Measurements from ENCODE around the gene SPOCK2. TPM values are rescaled to one million over a fixed set of nuclear protein-coding genes. Genes with fewer than 3 reads are reported as not detected.
A peak's percentile ranks its signal among the peaks of the same experiment; 100 is the strongest.

SPOCK2 gene
- total RNA-seq, 1 experiment from 2014 or later, result 0.32 TPM

GRCh38 chr10:72009051-72009424 lies 79.3 kb downstream of the SPOCK2 start:
- intact Hi-C loops (cut with micrococcal nuclease; ENCODE audit: unreplicated experiment), result no loop called here
- POLR2A ChIA-PET (ENCODE audit: low non-redundant PET), result no interaction called here

More at GRCh38 chr10:72009051-72009424, 79.3 kb downstream of the SPOCK2 start:
- H3K27me3 ChIP-seq (replicated peaks; ENCODE audit: insufficient read depth, low read depth, low read length, poor library complexity), result no peaks in the 10 kb centered on the region
- TF ChIP-seq CTCF (conservative IDR thresholded peaks at IDR 0.05; ENCODE audit: low read depth, low read length) (no peak), EZH2 (IDR thresholded peaks at IDR 0.05; ENCODE audit: borderline replicate concordance, low read depth, low read length, poor library complexity, severe bottlenecking) (no peak)
- no peak for DNase-seq (ENCODE audit: low spot score)
- no peak overlapping the region for H3K4me3 ChIP-seq (ENCODE audit: low read depth, low read length, poor library complexity, severe bottlenecking)
- peak overlapping the region; percentile 73 for H3K27ac ChIP-seq (ENCODE audit: low read depth, low read length, poor library complexity, severe bottlenecking)
- BruUV-seq (replicated peaks), result no TSS peak
- CTCF ChIA-PET, result no interaction called here
- H3K9me3 ChIP-seq (ENCODE audit: low read depth, low read length, poor library complexity, severe bottlenecking), result no peaks in the 10 kb centered on the region
- no peaks in the 10 kb centered on the region for H3K36me3 ChIP-seq (ENCODE audit: insufficient read depth, low read length, poor library complexity, severe bottlenecking)
- H3K4me1 ChIP-seq (ENCODE audit: insufficient read depth, low read length, poor library complexity, severe bottlenecking), result peaks cover 15% of the 10 kb centered on the region

Other genes starting within 250 kb of the SPOCK2 start
- 429 and 431 TPM in 2 replicates for gene PSAP, start 237.3 kb downstream of the SPOCK2 start, total RNA-seq (2021)
- 8.7 and 10.0 TPM in 2 replicates for gene CHST3, start 124.2 kb downstream of the SPOCK2 start, total RNA-seq (2021)
- 57.6 and 62.5 TPM in 2 replicates for gene ANAPC16, start 127.5 kb upstream of the SPOCK2 start, total RNA-seq (2021)
- 40.2 and 43.1 TPM in 2 replicates for gene ASCC1, start 127.7 kb upstream of the SPOCK2 start, total RNA-seq (2021)
- 20.7 and 39.6 TPM in 2 replicates for gene DDIT4, start 185.4 kb upstream of the SPOCK2 start, total RNA-seq (2021)